Endothelial cell of hepatic sinusoid (primary cell): ENCODE measurements around the gene ELOA.
"Not testable (repeated sequence)": the region's sequence is repeated elsewhere in the genome, so short reads cannot be mapped to it uniquely, and the experiment has no call there.

ENCODE experiments used
- in situ Hi-C: cut with HindIII; loops from 2 replicates; pipeline ENCODE4 v1.10.0; 2017; ENCODE audit warnings: low sequenced_read_pairs

The ELOA gene

DNA sequence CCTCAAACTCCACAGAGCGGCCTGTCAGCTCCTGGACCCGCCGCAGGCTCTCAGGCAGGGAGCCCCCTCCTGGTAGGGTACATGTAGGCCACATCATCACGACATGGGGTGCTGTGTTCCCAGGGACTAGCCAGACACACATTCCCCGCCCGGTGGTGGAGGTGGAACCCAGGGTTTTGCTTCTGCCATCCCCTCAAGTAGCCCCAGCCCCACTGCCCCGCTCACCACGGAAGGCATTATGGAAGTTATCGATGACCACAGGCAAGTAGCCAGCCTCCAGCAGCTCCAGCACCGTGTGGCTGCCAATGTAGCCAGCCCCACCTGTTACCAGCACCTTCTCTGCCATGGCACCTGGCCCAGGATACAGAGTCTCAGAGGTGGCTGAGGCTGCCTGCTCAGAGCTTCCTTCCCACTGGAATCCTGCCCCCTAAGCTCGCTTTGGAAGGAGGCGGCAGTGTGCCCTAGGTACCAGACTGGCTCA is 55.4 kb downstream of the ELOA start:
- in situ Hi-C loops = no loop called here

DNA sequence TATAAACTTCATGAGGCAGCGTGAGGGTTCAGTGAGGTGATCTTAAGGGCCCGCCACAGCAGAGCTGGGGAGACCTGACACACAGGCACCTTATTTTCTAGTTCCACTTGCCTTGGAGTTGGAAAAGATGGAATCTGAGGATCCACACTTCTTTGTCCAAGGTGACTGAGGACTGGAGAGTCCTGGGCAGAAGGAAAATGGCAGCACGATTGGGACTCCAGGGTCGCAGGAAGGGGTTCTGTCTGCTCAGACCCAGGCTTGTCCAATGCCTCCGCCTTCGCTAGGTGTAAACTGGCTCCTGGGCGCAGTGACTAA is 55.9 kb downstream of the ELOA start:
- in situ Hi-C loops = no loop called here

DNA sequence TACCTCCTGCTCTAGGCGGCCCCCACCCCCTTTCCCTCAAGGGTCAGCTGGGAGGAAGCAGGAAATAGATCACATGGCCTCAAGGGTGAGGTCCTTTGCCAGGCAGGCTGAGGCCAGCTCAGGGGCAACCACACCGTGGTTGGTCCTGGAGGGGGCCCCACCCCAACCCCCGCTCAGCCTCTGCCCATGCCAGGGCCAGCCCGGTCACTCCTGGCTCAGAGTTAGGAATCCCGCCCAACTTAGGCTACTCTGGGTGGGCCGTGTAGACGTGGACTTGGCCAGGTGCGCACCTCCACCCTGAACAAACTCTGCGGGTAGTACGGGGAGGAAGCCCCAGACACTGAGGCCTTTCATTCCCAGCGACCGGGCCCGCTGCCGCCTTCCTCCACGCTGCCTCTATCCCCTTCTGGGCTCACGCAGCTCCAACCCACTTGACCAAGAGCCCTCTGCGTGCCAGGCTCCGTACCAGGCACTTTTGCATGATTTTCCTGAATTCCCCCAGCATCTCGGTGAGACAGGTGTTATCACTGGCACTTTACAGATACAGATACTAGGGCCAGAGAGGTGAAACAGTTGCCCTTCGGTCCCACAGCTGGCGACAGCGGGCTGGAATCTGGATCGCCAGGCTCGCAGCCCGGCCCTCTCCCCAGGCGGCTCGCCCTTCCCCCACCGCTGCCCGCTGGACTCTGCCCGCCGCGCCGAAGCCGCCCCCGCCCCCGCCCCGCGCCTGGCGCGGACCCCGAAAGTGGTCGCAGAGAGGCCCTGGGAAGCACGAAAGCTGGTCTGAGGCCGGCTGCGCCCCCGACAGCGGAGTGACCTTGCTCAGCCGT is 56.5 kb downstream of the ELOA start:
- in situ Hi-C loops = no loop called here

DNA sequence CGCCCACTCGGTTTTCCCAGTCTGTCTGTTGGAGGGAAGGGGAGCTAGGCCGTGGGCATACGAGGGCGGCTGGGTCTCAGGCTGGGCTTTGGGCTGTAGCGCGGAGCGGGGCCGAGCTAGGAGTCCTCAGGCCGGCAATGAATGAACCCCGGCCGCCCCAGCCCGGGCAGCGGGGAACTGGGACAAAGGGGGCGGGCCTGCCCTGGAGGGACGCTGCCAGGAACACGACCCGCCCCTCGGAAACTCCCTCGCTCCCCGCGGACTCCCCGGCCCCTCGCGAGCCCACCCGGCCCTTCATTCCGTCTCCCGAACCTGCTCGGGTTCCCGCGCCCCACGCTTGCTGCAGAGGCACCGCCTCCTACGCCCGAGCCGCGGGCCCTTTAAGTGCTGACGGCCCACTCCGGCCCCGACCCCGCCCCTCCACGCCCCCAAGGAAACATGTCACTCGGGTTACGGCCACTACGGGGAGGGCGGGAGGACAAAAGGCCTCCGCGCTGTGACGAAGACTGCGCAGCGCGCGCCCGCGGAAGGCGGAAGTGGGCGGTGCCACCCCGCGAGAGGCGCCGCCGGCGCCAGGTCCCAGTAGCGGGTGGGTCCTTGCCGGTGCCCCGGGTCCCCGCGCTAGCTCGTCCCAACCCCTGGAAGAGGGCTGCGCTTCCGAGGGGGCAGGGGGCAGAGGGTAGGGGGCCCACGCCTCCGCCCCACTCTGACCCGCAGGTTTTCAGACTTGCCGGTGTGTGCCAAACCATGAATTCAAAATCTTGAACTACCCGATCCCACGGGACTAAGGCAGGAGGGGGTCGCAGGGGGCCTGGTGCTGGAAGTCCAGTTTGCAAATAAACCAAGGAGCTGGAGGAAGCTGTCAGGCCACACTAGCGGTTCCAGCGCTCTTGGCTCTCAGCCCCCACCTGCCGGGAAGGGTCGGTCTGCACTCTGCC is 57.4 kb downstream of the ELOA start, which contains the start of gene GALE:
GALE (minus strand) TSS at position 355 of the 938 bp plus-strand sequence. CDS start 1,747 bp downstream, outside the sequence.
- in situ Hi-C loops = no loop called here

DNA sequence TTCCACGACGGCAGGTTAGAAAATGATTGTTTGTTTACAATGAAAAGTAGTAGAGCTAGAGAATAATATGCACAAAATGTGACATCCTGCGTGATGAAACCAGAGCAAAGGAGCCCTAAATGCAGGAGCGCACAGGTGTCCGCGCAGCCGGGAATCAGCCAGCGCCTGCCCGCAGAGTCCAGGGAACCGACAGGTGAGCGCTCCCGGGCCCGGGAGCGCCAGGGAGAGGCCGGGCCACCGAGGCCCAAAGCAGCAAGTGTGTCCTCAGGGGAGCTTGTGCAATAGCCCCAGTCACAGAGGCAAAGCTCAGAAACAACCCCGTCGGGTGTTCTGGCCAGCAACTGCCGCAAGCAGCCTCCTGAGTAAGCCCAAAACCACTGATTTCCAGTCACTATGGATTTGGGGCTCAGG is 58.1 kb downstream of the ELOA start:
- in situ Hi-C loops = no loop called here

DNA sequence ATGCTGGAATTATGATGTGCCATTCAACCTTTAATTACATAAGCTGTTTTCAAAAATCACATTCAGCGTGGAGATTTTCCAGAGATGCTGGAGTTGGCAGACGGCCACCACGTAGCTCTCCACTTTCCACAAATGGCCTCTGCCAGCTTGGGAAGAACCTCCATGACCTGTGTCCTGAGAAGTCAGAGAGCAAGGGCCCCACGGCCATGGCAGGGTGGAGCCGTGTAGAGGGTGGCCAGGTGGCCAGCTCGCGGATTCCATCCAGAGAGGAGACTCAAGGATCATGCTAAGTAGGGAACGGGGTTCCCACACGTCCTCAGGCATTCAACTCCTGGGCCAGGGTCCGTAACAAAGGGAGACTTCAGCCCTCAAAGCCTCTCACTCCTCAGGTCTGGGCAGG is 58.6 kb downstream of the ELOA start:
- in situ Hi-C loops = no loop called here

DNA sequence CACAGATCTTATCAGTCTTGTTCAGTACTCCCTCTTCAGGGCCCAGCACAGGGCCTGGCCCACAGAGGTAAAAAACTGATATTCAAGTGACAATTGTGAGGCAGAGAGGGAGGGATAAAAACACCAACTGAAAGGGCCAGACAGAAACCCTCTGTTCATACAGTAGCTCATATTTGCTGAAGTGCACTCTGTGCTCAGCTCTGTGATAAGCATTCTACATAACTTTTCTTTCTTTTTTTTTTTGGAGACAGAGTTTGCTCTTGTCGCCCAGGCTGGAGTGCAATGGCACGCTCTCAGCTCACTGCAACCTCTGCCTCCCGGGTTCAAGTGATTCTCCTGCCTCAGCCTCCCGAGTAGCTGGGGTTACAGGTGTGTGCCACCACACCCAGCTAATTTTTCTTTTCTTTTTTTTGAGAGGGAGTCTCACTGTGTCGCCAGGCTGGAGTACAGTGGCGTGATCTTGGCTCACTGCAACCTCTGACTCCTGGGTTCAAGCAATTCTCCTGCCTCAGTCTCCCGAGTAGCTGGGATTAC is 59.6 kb downstream of the ELOA start:
- in situ Hi-C loops = not testable (repeated sequence)

DNA sequence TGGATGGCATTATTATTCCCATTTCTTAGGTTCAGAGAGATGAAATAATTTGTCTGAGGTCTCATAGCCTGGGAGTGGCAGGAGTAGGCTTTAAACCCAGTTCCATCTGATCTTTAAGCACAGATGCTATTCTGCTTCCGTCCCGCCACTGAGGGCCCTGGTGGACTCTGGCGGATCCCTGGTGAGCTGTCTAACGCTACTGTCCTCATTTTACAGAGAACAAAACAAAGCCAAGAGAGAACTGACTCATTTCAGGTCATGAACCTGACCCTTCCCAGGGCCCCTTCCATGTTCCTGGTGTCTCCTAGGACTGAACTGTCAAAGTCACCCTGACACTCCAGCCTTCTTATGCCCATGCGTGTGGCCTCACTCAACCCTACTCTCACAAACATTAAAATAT is 60.4 kb downstream of the ELOA start:
- in situ Hi-C loops = no loop called here

DNA sequence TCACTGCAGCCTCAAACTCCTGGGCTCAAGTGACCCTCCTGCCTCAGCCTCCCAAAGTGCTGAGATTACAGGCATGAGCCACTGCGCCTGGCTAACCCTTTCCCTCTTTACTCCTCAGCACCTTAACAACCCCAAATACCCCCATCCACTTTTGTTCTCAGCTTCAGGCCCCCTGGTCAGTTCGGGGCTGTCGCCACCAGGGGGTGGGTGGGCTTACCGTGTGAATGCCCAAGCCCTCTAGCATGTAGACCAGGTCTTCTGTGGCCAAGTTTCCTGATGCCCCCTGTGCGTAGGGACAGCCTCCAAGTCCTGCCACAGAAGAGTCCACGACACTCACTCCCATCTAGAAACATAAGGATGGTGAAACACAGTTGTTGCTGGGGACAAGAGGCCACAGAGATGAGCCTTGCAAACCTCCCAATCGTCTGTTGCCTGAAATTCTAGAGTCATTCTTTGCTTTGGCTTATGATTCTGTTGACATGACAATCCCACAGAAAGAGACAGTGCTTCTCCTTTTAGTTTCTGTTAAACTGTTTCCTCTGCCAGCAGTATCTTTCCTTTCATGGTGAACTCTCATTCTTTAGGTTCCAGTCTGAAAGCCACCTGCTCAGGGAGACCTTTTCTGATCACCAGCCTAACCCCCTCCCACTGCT is 61.0 kb downstream of the ELOA start:
- in situ Hi-C loops = no loop called here

DNA sequence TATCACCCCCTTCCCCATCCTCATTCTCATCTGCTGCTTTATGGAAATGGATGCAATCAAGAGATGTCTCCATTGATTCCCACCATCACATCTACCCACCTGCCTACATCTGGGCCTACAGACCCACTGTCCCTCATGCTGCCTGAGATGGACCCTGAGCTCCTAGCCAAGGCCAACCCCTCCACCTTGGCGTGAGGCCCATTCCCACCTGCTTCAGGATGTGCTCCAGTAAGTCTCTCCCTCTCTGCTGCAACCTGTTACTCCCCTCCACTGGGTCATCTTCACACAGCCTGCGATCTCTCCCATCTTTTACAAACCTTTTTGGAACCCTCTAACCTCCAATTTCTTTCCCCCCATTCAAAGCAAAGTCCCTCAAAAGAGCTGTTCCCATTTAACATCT is 61.8 kb downstream of the ELOA start:
- in situ Hi-C loops = loop anchor here (5.0 kb wide), 1 partner anchor 57 kb away; no protein-coding TSS in a partner anchor

DNA sequence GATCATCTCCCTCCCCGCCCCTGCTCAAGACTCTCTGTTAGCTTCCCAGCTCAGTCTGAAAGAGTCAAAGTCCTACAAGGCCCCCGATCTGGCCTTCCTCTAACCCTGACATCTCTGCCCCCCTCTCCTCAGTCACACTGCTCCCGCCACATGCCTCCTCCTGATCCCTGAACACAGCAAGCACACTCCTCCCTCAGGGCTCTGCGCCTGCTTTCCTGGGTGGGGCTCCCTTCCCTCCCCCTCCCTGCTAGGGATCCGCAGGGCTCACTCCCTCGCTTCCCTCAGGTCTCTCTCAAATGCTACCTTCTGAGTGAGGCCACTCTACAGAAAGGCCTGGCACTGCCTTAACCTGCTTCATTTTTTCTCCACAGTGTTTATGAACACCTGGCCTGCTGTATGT is 63.0 kb downstream of the ELOA start:
- in situ Hi-C loops = loop anchor here (5.0 kb wide), 1 partner anchor 56 kb away; no protein-coding TSS in a partner anchor

DNA sequence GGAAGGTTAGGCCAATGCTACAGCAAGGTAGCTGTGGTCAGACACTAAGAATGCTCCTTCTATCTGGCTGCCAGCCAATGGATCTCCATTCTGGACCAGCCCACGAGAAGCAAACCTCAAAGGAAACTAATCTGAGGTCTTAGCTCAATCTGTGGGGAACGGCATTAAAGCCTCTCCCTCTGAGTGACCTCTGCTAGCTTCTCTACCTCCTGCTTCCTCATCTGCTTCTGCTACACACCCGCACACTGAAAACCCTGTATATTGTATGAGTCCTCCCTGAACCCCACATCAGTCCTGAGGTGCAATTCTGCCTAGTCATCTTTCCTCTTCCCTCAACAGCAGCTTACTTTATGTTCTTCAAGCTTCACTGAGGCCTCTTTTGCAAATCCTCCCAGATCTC is 64.2 kb downstream of the ELOA start:
- in situ Hi-C loops = loop anchor here (5.0 kb wide), 1 partner anchor 55 kb away; no protein-coding TSS in a partner anchor

DNA sequence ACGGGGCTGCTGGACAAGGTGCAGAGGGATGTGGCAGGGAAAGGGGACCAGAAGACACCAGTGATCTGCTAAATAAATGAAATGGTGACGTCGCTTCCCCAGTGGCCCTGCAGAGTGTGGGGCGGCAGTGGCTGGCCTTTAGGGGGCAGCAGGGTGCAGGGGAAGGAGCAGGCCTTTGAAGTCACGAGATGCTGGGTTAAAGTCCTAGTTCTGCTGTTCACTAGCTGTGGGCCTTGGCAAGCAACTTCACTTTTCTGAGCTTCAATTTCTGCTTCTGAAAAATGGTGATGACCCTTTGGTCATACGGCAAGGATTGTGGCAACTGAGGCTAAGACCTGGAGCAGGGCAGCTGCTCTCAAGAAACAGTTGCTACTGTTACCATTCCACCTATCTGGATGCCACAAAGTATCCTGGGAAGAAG is 66.5 kb downstream of the ELOA start:
- in situ Hi-C loops = loop anchor here (5.0 kb wide), 1 partner anchor 53 kb away; no protein-coding TSS in a partner anchor

DNA sequence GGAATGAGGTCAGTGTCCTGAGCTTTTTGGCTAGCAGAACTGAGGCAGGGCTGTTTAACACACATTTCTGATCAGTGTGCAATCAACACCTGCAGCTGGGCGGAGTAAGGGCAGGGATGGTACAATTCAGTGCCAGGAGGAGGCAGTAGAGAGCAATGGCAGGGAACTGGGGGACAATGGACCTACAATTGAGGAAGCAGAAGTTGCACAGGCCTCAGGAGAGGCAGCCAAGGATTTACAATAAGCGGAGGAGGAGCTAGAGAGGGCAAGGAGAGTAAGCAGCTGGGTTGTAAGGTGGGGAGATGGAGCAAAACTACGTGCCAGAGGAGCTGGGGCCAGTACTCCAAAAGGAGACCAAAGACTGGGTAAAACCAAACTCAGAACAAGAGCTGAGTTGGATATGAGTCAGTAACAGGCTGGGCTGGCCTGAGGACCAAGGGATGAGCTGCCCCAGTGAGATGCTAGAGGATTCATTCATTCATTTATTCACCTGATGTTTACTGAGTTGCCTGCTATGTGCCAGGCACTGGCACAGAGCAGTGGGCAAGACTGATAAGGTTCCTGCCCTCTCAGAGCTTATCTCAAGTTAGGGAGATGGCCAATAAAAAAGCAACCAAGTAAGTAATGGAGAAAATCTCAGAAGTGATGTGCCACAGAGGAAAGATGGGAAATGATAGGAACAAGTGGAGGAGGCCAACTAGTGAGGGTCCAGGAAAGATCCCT is 67.7 kb downstream of the ELOA start:
- in situ Hi-C loops = no loop called here
